H1 (cell line): ENCODE measurements around the gene OSBPL2. TPM values are rescaled to one million over a fixed set of nuclear protein-coding genes. Genes with fewer than 3 reads are reported as not detected.

ENCODE experiments used
- CTCF ChIA-PET: fragments of 300-600 bp; sonication (Branson Sonifier 250); formaldehyde crosslinking; loops from one replicate; lab custom pipeline; 2021; ENCODE audit not compliant: partially characterized antibody; lab: Charles Lee
- POLR2A ChIA-PET: fragments of 300-600 bp; sonication (Branson Sonifier 250); formaldehyde crosslinking; loops from one replicate; lab custom pipeline; 2021; ENCODE audit warnings: inconsistent platforms; ENCODE audit not compliant: partially characterized antibody; lab: Charles Lee
- DNase-seq, 2 experiments: peaks; one replicate each; pipeline versions ENCODE4 v3.0.0 to v3.0.0-alpha.2; 2010 to 2022; ENCODE audit warnings: low spot score in 2 of 2, low read depth in 1 of 2, mixed read lengths in 1 of 2
- FAIRE-seq: peaks from 2 replicates; lab custom pipeline; 2011; peaks lifted over from hg19 to GRCh38; lab: Jason Lieb, UNC
- H2AFZ ChIP-seq: 2 replicates; pipeline ENCODE4 v1.8.1; 2012; ENCODE audit warnings: low read length, inconsistent platforms
- H2AK5ac ChIP-seq: 2 replicates; pipeline ENCODE4 v1.6.1; 2013; ENCODE audit warnings: low read depth, low read length
- H2BK120ac ChIP-seq: replicated peaks from 2 replicates; pipeline ENCODE3; 2013; ENCODE audit warnings: low read depth, low read length, inconsistent platforms
- H2BK12ac ChIP-seq: 2 replicates; pipeline ENCODE4 v1.6.1; 2013; ENCODE audit warnings: low read depth, low read length
- H2BK15ac ChIP-seq: 2 replicates; pipeline ENCODE4 v1.6.1; 2013; ENCODE audit warnings: low read length
- H2BK20ac ChIP-seq: 2 replicates; pipeline ENCODE4 v1.6.1; 2013; ENCODE audit warnings: low read length
- H2BK5ac ChIP-seq: 2 replicates; pipeline ENCODE4 v1.6.1; 2013; ENCODE audit warnings: low read depth, low read length
- H3K14ac ChIP-seq: 2 replicates; pipeline ENCODE4 v1.6.1; 2013; ENCODE audit warnings: inconsistent platforms; ENCODE audit not compliant: insufficient read length
- H3K18ac ChIP-seq: 2 replicates; pipeline ENCODE4 v1.6.1; 2013; ENCODE audit warnings: low read length; ENCODE audit errors: extremely low read depth
- H3K23ac ChIP-seq: 2 replicates; pipeline ENCODE4 v1.6.1; 2013; ENCODE audit warnings: inconsistent platforms; ENCODE audit not compliant: insufficient read length
- H3K23me2 ChIP-seq: 2 replicates; pipeline ENCODE4 v1.6.1; 2013; ENCODE audit warnings: low read depth, low read length
- H3K27ac ChIP-seq: 2 replicates; pipeline ENCODE4 v1.6.1; 2011; ENCODE audit warnings: low read depth, low read length, inconsistent platforms
- H3K27me3 ChIP-seq, 4 experiments: replicated peaks in 1 of 4; 1 replicate in 1 of 4; 2 replicates in 3 of 4; pipeline versions ENCODE4 v1.6.1 to v1.8.1; 2011 to 2013; ENCODE audit warnings: low read length in 3 of 4, mild to moderate bottlenecking in 3 of 4, inconsistent platforms in 2 of 4, mixed read lengths in 2 of 4, moderate library complexity in 1 of 4; ENCODE audit not compliant: control insufficient read depth in 3 of 4, insufficient read depth in 3 of 4; ENCODE audit errors: extremely low read depth in 1 of 4
- H3K36me3 ChIP-seq, 4 experiments: 2 replicates each; pipeline versions ENCODE4 v1.6.1 to v1.8.1; 2011 to 2013; ENCODE audit warnings: mild to moderate bottlenecking in 4 of 4, low read length in 3 of 4, moderate library complexity in 2 of 4, control low read depth in 1 of 4, inconsistent platforms in 1 of 4; ENCODE audit not compliant: insufficient read depth in 4 of 4, control insufficient read depth in 2 of 4
- H3K4ac ChIP-seq: replicated peaks from 2 replicates; pipeline ENCODE3; 2013; ENCODE audit warnings: low read length, low read depth, mixed read lengths, inconsistent platforms; ENCODE audit not compliant: insufficient read length
- H3K4me1 ChIP-seq, 4 experiments: replicated peaks in 1 of 4; 1 replicate in 1 of 4; 2 replicates in 3 of 4; pipeline versions ENCODE4 v1.6.1 to v1.8.1; 2011 to 2013; ENCODE audit warnings: low read length in 3 of 4, inconsistent platforms in 2 of 4, mixed read lengths in 1 of 4; ENCODE audit not compliant: insufficient read depth in 4 of 4, control insufficient read depth in 3 of 4
- H3K4me2 ChIP-seq, 2 experiments: 2 replicates each; pipeline versions ENCODE4 v1.6.1 to v1.8.1; 2011 to 2013; ENCODE audit warnings: low read depth in 2 of 2, low read length in 2 of 2, control low read depth in 1 of 2, inconsistent platforms in 1 of 2, mild to moderate bottlenecking in 1 of 2; ENCODE audit not compliant: insufficient read depth in 1 of 2
- H3K4me3 ChIP-seq, 4 experiments: fragments of 200-600, 300-600 bp in 1 of 4; sonication (generic), shearing (Covaris generic), sonication (Bioruptor Twin) in 1 of 4; 2 replicates each; pipeline versions ENCODE4 v1.5.1 to v1.8.1; 2011 to 2016; ENCODE audit warnings: low read length in 4 of 4, low read depth in 3 of 4, control low read depth in 2 of 4, inconsistent platforms in 2 of 4, mild to moderate bottlenecking in 2 of 4, mixed read lengths in 1 of 4, moderate library complexity in 1 of 4; ENCODE audit not compliant: insufficient read depth in 2 of 4; ENCODE audit errors: extremely low read depth in 1 of 4
- H3K56ac ChIP-seq: replicated peaks from 2 replicates; pipeline ENCODE3; 2013; ENCODE audit warnings: low read depth, mild to moderate bottlenecking, mixed read lengths, low read length, inconsistent platforms; ENCODE audit not compliant: insufficient read length
- H3K79me1 ChIP-seq: 2 replicates; pipeline ENCODE4 v1.6.1; 2013; ENCODE audit warnings: low read depth, low read length, control low read depth
- H3K79me2 ChIP-seq, 2 experiments: 2 replicates each; pipeline versions ENCODE4 v1.6.1 to v1.8.1; 2012 to 2013; ENCODE audit warnings: low read length in 2 of 2, mild to moderate bottlenecking in 2 of 2, inconsistent platforms in 1 of 2; ENCODE audit not compliant: insufficient read depth in 2 of 2, control insufficient read depth in 1 of 2
- H3K9ac ChIP-seq, 4 experiments: replicated peaks in 1 of 4; 1 replicate in 1 of 4; 2 replicates in 3 of 4; pipeline versions ENCODE4 v1.6.1 to v1.8.1; 2011 to 2013; ENCODE audit warnings: low read depth in 3 of 4, low read length in 3 of 4, control low read depth in 2 of 4, mild to moderate bottlenecking in 2 of 4, moderate library complexity in 2 of 4, inconsistent platforms in 1 of 4; ENCODE audit errors: extremely low read depth in 1 of 4
- H3K9me3 ChIP-seq, 2 experiments: 2 replicates each; pipeline versions ENCODE4 v1.6.1 to v1.8.1; 2012 to 2013; ENCODE audit warnings: mild to moderate bottlenecking in 2 of 2, moderate library complexity in 2 of 2, control low read depth in 1 of 2, inconsistent platforms in 1 of 2, low read depth in 1 of 2, low read length in 1 of 2, mixed read lengths in 1 of 2; ENCODE audit not compliant: insufficient read depth in 2 of 2
- H4K20me1 ChIP-seq, 2 experiments: replicated peaks in 1 of 2; 2 replicates each; pipeline versions ENCODE3 to v1.8.1; 2011 to 2013; ENCODE audit warnings: inconsistent platforms in 2 of 2, low read length in 2 of 2, mild to moderate bottlenecking in 1 of 2; ENCODE audit not compliant: insufficient read depth in 2 of 2, control insufficient read depth in 1 of 2
- H4K5ac ChIP-seq: 2 replicates; pipeline ENCODE4 v1.6.1; 2013; ENCODE audit warnings: low read length, low read depth, mixed read lengths, inconsistent platforms; ENCODE audit not compliant: insufficient read length
- H4K8ac ChIP-seq: 2 replicates; pipeline ENCODE4 v1.8.0; 2013; ENCODE audit warnings: mild to moderate bottlenecking, moderate library complexity, low read length, inconsistent platforms; ENCODE audit not compliant: insufficient read depth; ENCODE audit errors: extremely low read depth
- H4K91ac ChIP-seq: replicated peaks from 2 replicates; pipeline ENCODE3; 2013; ENCODE audit warnings: low read length, mixed read lengths, inconsistent platforms; ENCODE audit not compliant: insufficient read length
- CHD1 ChIP-seq: IDR thresholded peaks from 2 replicates; pipeline ENCODE4 v1.6.1; 2012; ENCODE audit warnings: low read depth, low read length, improper control_type of control experiment
- E2F6 ChIP-seq: IDR thresholded peaks from 2 replicates; pipeline ENCODE4 v1.6.1; 2012; ENCODE audit warnings: inconsistent platforms
- GTF2F1 ChIP-seq: IDR thresholded peaks from 2 replicates; pipeline ENCODE4 v1.6.1; 2012; ENCODE audit warnings: low read depth, low read length, improper control_type of control experiment, borderline replicate concordance
- JUN ChIP-seq: IDR thresholded peaks from 2 replicates; pipeline ENCODE4 v1.6.1; 2011; ENCODE audit warnings: low read depth, mild to moderate bottlenecking, improper control_type of control experiment, low read length
- KDM4A ChIP-seq: IDR thresholded peaks from one replicate; pipeline ENCODE4 v1.7.1; 2012; ENCODE audit warnings: low read depth, mild to moderate bottlenecking, moderate library complexity, low read length, inconsistent platforms; ENCODE audit not compliant: severe bottlenecking
- NANOG ChIP-seq: IDR thresholded peaks from 2 replicates; pipeline ENCODE4 v1.6.1; 2011; ENCODE audit warnings: low read length, low read depth, mild to moderate bottlenecking, inconsistent platforms; ENCODE audit not compliant: insufficient read depth, poor library complexity, severe bottlenecking
- PHF8 ChIP-seq: fragments of 200-600 bp; sonication (generic); conservative IDR thresholded peaks from 2 replicates; pipeline ENCODE4 v1.7.1; 2012; ENCODE audit warnings: low read depth, mild to moderate bottlenecking, inconsistent platforms, low read length, moderate library complexity
- POLR2AphosphoS5 ChIP-seq: IDR thresholded peaks from 2 replicates; pipeline ENCODE4 v1.6.1; 2011; ENCODE audit warnings: low read depth, low read length
- SRF ChIP-seq: IDR thresholded peaks from 2 replicates; pipeline ENCODE4 v1.6.1; 2011; ENCODE audit warnings: mild to moderate bottlenecking, low read depth, low read length, moderate library complexity
- TAF7 ChIP-seq: optimal IDR thresholded peaks from 2 replicates; pipeline ENCODE3; 2011; ENCODE audit warnings: low read depth, mild to moderate bottlenecking, inconsistent platforms, low read length, moderate library complexity, borderline replicate concordance
- USF2 ChIP-seq: IDR thresholded peaks from 2 replicates; pipeline ENCODE4 v1.6.1; 2011; ENCODE audit warnings: low read length, improper control_type of control experiment
- WGBS, 2 experiments: shearing (Covaris generic) in 1 of 2; methylation state at CpG; one replicate each; pipeline versions ENCODE4 v1.1.6 to v1.1.7; 2013 to 2015; ENCODE audit warnings: low lambda C conversion rate in 2 of 2, mixed read lengths in 2 of 2, inconsistent platforms in 1 of 2, low coverage in 1 of 2, missing lambda C conversion rate in 1 of 2; ENCODE audit not compliant: insufficient replicate concordance in 2 of 2, insufficient coverage in 1 of 2, insufficient read length in 1 of 2; ENCODE audit errors: extremely low coverage in 1 of 2, missing lambda C conversion rate in 1 of 2; 5-methylcytosine and 5-hydroxymethylcytosine counted together
- polyA plus RNA-seq, 7 experiments: library from polyadenylated mRNA; depleted of rRNA in 3 of 7; stranded (reverse) in 5 of 7; unstranded in 2 of 7; fragments of >200 nt in 5 of 7; fragments of 200-250 nt in 2 of 7; gene quantifications; 1 replicate in 5 of 7; 2 replicates in 1 of 7; 4 replicates in 1 of 7; pipeline versions ENCODE4 v1.2.1 to v1.2.3, GENCODE V29; 2011 to 2013; ENCODE audit warnings: missing spikeins in 2 of 7, mixed read lengths in 2 of 7
- total RNA-seq: library from RNA; stranded (reverse); fragmentation: NEBNext Ultra II Directional; extraction: Animal tissue kit (Norgen Biotek cat#: 25700); gene quantifications from 2 replicates; pipeline ENCODE4 v1.2.1, GENCODE V29; 2021

OSBPL2 gene
- total and polyA plus RNA-seq, 2 of the 8 experiments (the other 6 are each of a cell fraction or from before 2014, with no cell fraction given), result 11.7 to 42.4 TPM

GRCh38 chr20:62315773-62316172, 77.5 kb downstream of the OSBPL2 start:
- TF ChIP-seq USF2 (no peak), KDM4A (no peak), CHD1 (no peak), GTF2F1 (no peak), JUN (no peak), PHF8 (no peak), E2F6 (no peak), TAF7 (no peak), SRF (no peak), POLR2AphosphoS5 (no peak), NANOG (no peak)
- H3K4me2 ChIP-seq, result no peak overlapping the region
- no peaks in the 10 kb centered on the region for H3K27me3 ChIP-seq
- H2AFZ ChIP-seq, result no peak overlapping the region
- no peak overlapping the region for H3K4ac ChIP-seq
- no peaks in the 10 kb centered on the region for H3K4me1 ChIP-seq
- H2BK15ac ChIP-seq, result no peak overlapping the region
- no peaks in the 10 kb centered on the region; a peak in 1 of 4 replicates for H3K79me2 ChIP-seq
- H3K23ac ChIP-seq, result no peak overlapping the region
- WGBS, 2 experiments, result 99% methylated on average over 12 of the region's 12 CpGs; no CpG with 5 or more reads in 1 of the 2 experiments
- H3K27ac ChIP-seq, result no peak overlapping the region
- H3K56ac ChIP-seq, result no peak overlapping the region
- no peak overlapping the region for H3K14ac ChIP-seq
- H3K9ac ChIP-seq, result no peak overlapping the region
- no peak overlapping the region for H2BK20ac ChIP-seq
- FAIRE-seq, result no peak
- CTCF ChIA-PET, result interaction anchor here (0.6 to 1.9 kb wide), 6 partner anchors 10 to 67 kb away, joined by 3 to 6 read pairs (median 4); no protein-coding TSS in a partner anchor
- no peak for DNase-seq
- no peak overlapping the region for H3K18ac ChIP-seq
- H4K5ac ChIP-seq, result no peak overlapping the region
- peak overlapping the region; percentile 74; the same call in 1 of the 2 replicates for H4K8ac ChIP-seq
- POLR2A ChIA-PET, result interaction anchor here (0.6 to 4.1 kb wide), 9 partner anchors 10 to 1301 kb away, joined by 3 to 30 read pairs (median 5); partner anchors contain the start of genes ADRM1 and RPS21
- H3K79me1 ChIP-seq, result no peaks in the 10 kb centered on the region
- no peak overlapping the region for H2AK5ac ChIP-seq
- H4K91ac ChIP-seq, result no peak overlapping the region
- H4K20me1 ChIP-seq, result peaks cover 0 to 7% of the 10 kb centered on the region in 2 experiments
- no peak overlapping the region; the same call in 1 of the 2 replicates for H2BK5ac ChIP-seq
- peaks cover 49 to 92% (median 80%) of the 10 kb centered on the region in 4 experiments for H3K36me3 ChIP-seq
- H3K9me3 ChIP-seq, result peaks cover 0 to 26% of the 10 kb centered on the region in 2 experiments; a peak in 2 of 4 replicates
- no peaks in the 10 kb centered on the region for H3K23me2 ChIP-seq
- no peak overlapping the region for H3K4me3 ChIP-seq
- H2BK12ac ChIP-seq, result no peak overlapping the region
- no peak overlapping the region for H2BK120ac ChIP-seq
